Activated T-helper 1 cell treated with anti-CD3 and anti-CD28 coated beads, Interleukin-12 subunit alpha, Interleukin-12 subunit beta, Interleukin-2, Interleukin-4 antibody, amounts not matched to agents 30 ng/mL and 10 ng/mL and 1 ng/mL, durations not matched to agents 14 hours and 24 hours and 36 hours (primary cell): Measurements from ENCODE around the gene SDHA. TPM values are rescaled to one million over a fixed set of nuclear protein-coding genes. Genes with fewer than 3 reads are reported as not detected.
"Not testable (repeated sequence)": the region's sequence is repeated elsewhere in the genome, so short reads cannot be mapped to it uniquely, and the experiment has no call there.

Experiments used
- DNase-seq: peaks from one replicate; pipeline ENCODE4 v3.0.0; 2021; ENCODE audit warnings: low spot score
- H3K27ac Mint-ChIP-seq: one replicate; pipeline ENCODE4 v1.8.0; 2021; ENCODE audit warnings: mild to moderate bottlenecking, mixed read lengths
- H3K27me3 Mint-ChIP-seq: one replicate; pipeline ENCODE4 v1.8.0; 2022; ENCODE audit warnings: mild to moderate bottlenecking, moderate library complexity, mixed read lengths; ENCODE audit not compliant: insufficient read depth
- H3K36me3 Mint-ChIP-seq: one replicate; pipeline ENCODE4 v1.8.0; 2021; ENCODE audit warnings: low read depth, mixed read lengths
- H3K4me1 Mint-ChIP-seq: one replicate; pipeline ENCODE4 v1.8.0; 2021; ENCODE audit warnings: low read depth, mixed read lengths
- H3K4me3 Mint-ChIP-seq: one replicate; pipeline ENCODE4 v1.8.0; 2021; ENCODE audit warnings: mild to moderate bottlenecking, moderate library complexity, mixed read lengths
- H3K9me3 Mint-ChIP-seq: one replicate; pipeline ENCODE4 v1.8.0; 2021; ENCODE audit warnings: mixed read lengths
- intact Hi-C: fragments of 100-400 bp; cut with micrococcal nuclease; formaldehyde crosslinking; loops from one replicate; pipeline ENCODE4 v1.15.1; 2024
- total RNA-seq: library from RNA; stranded (reverse); gene quantifications from 2 replicates; pipeline ENCODE4 v1.2.3, GENCODE V29; 2022

Gene SDHA
- total RNA-seq, 1 donor from 2014 or later = 135 TPM

DNA sequence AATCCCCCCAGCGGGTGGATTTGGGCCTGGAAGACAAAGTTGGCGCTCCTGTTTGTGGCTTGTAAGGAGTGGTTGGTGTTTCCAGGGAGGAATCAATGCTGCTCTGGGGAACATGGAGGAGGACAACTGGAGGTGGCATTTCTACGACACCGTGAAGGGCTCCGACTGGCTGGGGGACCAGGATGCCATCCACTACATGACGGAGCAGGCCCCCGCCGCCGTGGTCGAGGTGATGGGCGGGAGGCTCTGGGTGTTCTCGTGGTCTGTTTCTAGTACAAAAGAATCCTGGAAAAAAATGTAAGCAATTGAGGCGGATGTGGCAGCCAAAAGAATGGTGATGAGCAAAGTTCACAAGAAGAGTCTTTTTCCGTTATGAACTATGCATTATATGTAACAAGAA lies 7.2 kb downstream of the SDHA start:
- intact Hi-C loops = no loop called here
- Mint-ChIP-seq H3K9me3 (no peaks in the 10 kb centered on the region), H3K27ac (peak overlapping the region; percentile 29), H3K4me3 (no peak overlapping the region), H3K36me3 (peaks cover 46% of the 10 kb centered on the region), H3K4me1 (peaks cover 31% of the 10 kb centered on the region), H3K27me3 (no peaks in the 10 kb centered on the region)
- no peak for DNase-seq

DNA sequence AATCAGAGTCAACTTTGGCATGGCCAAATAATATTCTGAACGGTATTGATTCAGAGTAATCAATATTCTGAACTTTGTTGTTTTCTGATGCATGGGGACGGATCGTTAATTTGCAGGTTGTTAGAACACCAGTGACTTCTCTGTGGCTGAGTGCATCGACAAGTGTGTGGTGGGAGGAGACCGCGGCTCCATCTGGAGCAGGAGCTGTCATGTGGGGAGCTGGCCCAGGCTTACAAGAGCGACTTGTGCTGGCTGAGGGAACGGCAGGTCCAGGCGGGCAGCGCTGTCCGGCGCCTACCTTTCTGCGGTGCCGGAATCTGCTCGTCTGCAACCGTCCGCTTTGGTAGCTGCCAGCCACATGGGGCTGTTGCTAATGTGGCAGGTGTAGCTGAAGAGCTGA lies 9.3 kb downstream of the SDHA start:
- H3K4me3 Mint-ChIP-seq, H3K9me3 Mint-ChIP-seq, intact Hi-C loops, H3K27me3 Mint-ChIP-seq, DNase-seq: not testable (repeated sequence)
- H3K36me3 Mint-ChIP-seq = peaks cover 53% of the 10 kb centered on the region
- H3K4me1 Mint-ChIP-seq = peaks cover 17% of the 10 kb centered on the region
- H3K27ac Mint-ChIP-seq = peak overlapping the region; percentile 9

DNA sequence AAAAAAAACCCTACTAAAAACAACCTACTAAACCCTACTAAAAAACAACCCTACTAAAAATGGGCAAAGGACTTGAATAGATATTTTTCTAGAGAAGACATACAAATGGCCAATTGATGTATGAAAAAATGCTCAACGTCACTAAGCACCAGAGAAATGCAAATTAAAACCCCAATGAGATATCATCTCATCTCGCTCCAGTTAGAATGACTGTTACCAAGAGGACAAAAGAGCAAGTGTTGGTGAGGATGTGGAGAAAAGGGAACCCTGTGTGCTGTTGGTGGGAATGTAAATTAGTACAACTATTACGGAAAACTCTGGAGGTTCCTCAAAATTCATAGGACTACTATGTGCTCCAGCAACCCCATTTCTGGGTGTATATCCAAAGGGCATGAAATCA lies 10.8 kb downstream of the SDHA start:
- no peak for DNase-seq
- Mint-ChIP-seq H3K4me3 (no peak overlapping the region), H3K9me3 (no peaks in the 10 kb centered on the region), H3K4me1 (peaks cover 4% of the 10 kb centered on the region), H3K27me3 (no peaks in the 10 kb centered on the region), H3K27ac (no peak overlapping the region), H3K36me3 (peaks cover 57% of the 10 kb centered on the region)
- intact Hi-C loops = no loop called here

GRCh38 chr5:230711-231110 lies 12.6 kb downstream of the SDHA start:
- no peak overlapping the region for H3K27ac Mint-ChIP-seq
- no peaks in the 10 kb centered on the region for H3K27me3 Mint-ChIP-seq
- no peak overlapping the region for H3K4me3 Mint-ChIP-seq
- peaks cover 4% of the 10 kb centered on the region for H3K4me1 Mint-ChIP-seq
- intact Hi-C loops = no loop called here
- peaks cover 53% of the 10 kb centered on the region for H3K36me3 Mint-ChIP-seq
- no peaks in the 10 kb centered on the region for H3K9me3 Mint-ChIP-seq
- DNase-seq = no peak

GRCh38 chr5:231661-232060 lies 13.5 kb downstream of the SDHA start:
- no peak overlapping the region for H3K27ac Mint-ChIP-seq
- intact Hi-C loops = no loop called here
- H3K4me3 Mint-ChIP-seq = no peak overlapping the region
- DNase-seq = no peak
- H3K9me3 Mint-ChIP-seq = no peaks in the 10 kb centered on the region
- no peaks in the 10 kb centered on the region for H3K27me3 Mint-ChIP-seq
- H3K4me1 Mint-ChIP-seq = peaks cover 4% of the 10 kb centered on the region
- peaks cover 52% of the 10 kb centered on the region for H3K36me3 Mint-ChIP-seq

GRCh38 chr5:233426-233825 lies 15.3 kb downstream of the SDHA start:
- peaks cover 48% of the 10 kb centered on the region for H3K36me3 Mint-ChIP-seq
- H3K4me1 Mint-ChIP-seq, H3K27ac Mint-ChIP-seq, intact Hi-C loops, DNase-seq, H3K4me3 Mint-ChIP-seq, H3K27me3 Mint-ChIP-seq, H3K9me3 Mint-ChIP-seq: not testable (repeated sequence)

- Mint-ChIP-seq H3K36me3 (peaks cover 45% of the 10 kb centered on the region), H3K9me3 (no peaks in the 10 kb centered on the region), H3K4me3 (no peak overlapping the region), H3K4me1 (peaks cover 4% of the 10 kb centered on the region), H3K27me3 (no peaks in the 10 kb centered on the region), H3K27ac (no peak overlapping the region)
- intact Hi-C loops = no loop called here
- no peak for DNase-seq
Observed at GRCh38 chr5:234450-234849, 16.3 kb downstream of the SDHA start.

DNA sequence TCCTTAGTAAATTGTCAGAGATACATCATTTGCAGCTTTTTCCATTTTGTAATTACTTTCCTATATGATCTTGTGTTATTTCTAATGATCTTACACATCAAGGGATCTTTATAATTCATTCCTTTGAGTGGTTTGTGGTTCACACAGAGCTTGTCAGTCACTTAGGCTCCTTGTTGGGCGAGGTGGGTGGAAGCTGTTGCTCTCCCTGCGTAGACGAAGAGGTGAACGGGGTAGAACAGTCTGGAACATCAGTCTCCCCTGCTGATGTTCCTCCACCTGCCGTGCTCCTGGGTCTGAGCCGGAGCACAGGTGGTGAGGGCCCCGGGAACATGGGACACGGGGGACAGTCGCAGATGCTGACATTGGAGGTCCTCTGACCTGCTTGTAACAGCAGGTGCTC lies 17.4 kb downstream of the SDHA start:
- H3K4me1 Mint-ChIP-seq, H3K9me3 Mint-ChIP-seq, intact Hi-C loops, DNase-seq, H3K4me3 Mint-ChIP-seq, H3K27me3 Mint-ChIP-seq: not testable (repeated sequence)
- H3K27ac Mint-ChIP-seq = peak overlapping the region; percentile 61
- H3K36me3 Mint-ChIP-seq = peaks cover 52% of the 10 kb centered on the region

GRCh38 chr5:237931-238330 lies 19.8 kb downstream of the SDHA start:
- peaks cover 62% of the 10 kb centered on the region for H3K36me3 Mint-ChIP-seq
- H3K27me3 Mint-ChIP-seq, H3K27ac Mint-ChIP-seq, H3K4me3 Mint-ChIP-seq, DNase-seq, H3K9me3 Mint-ChIP-seq, intact Hi-C loops, H3K4me1 Mint-ChIP-seq: not testable (repeated sequence)

- H3K4me3 Mint-ChIP-seq, DNase-seq, intact Hi-C loops, H3K27ac Mint-ChIP-seq, H3K27me3 Mint-ChIP-seq, H3K9me3 Mint-ChIP-seq: not testable (repeated sequence)
- H3K4me1 Mint-ChIP-seq = peaks cover 14% of the 10 kb centered on the region
- H3K36me3 Mint-ChIP-seq = peaks cover 54% of the 10 kb centered on the region
Observed at GRCh38 chr5:240550-240949, 22.4 kb downstream of the SDHA start.

DNA sequence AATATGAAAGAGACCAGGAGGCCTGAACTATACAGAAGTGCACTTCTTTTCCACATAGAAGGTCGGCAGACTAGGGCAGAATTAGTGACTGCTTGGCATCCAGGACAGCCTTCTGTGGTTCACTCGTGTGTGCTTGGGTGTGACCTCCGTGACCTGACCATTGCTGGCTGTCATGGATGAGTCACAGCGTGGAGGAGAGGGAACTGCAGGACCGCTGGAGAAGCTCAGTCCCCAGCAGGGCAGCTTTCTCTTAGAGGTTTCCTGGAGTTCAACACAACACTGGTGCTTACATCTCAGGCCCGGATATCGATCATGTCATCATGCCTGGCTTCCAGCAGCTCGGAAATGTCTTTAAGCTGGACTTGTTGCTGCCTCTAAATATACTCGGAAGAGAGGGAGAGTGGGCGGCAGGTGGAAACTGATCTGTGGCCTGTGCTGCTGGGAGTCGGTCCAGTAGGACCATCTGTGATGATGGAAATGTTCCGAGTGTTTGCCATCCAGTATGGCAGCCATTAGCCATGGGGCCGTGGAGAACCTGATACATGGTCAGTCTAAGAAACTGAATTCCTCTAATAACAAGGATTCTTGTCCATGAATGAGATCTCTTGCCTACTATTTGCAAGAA lies 23.0 kb downstream of the SDHA start:
- Mint-ChIP-seq H3K4me1 (peaks cover 14% of the 10 kb centered on the region), H3K36me3 (peaks cover 51% of the 10 kb centered on the region)
- H3K4me3 Mint-ChIP-seq, H3K27ac Mint-ChIP-seq, H3K27me3 Mint-ChIP-seq, H3K9me3 Mint-ChIP-seq, DNase-seq, intact Hi-C loops: not testable (repeated sequence)

GRCh38 chr5:243683-244367 lies 25.7 kb downstream of the SDHA start:
- H3K36me3 Mint-ChIP-seq = peaks cover 56% of the 10 kb centered on the region
- H3K9me3 Mint-ChIP-seq, intact Hi-C loops, H3K27me3 Mint-ChIP-seq: not testable (repeated sequence)
- peaks cover 14% of the 10 kb centered on the region for H3K4me1 Mint-ChIP-seq
- peak; percentile 10 for DNase-seq
- peak overlapping the region; percentile 28 for H3K4me3 Mint-ChIP-seq
- peak overlapping the region; percentile 88 for H3K27ac Mint-ChIP-seq

DNA sequence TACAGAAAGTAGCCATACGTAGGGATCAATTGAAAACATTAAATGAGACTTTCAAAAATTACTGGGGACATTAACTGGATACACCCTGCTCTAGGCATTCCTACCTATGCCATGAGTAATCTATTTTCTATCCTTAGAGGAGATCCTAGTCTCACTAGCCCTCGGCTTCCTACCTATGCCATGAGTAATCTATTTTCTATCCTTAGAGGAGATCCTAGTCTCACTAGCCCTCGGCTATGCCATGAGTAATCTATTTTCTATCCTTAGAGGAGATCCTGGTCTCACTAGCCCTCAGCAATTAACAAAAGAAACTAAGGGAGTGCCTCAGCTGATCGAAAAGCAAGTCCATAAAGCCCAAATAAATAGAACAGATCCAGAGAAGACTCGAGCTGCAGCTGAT lies 27.6 kb downstream of the SDHA start:
- H3K36me3 Mint-ChIP-seq = peaks cover 54% of the 10 kb centered on the region
- H3K4me3 Mint-ChIP-seq, DNase-seq, H3K27me3 Mint-ChIP-seq, intact Hi-C loops, H3K27ac Mint-ChIP-seq, H3K9me3 Mint-ChIP-seq: not testable (repeated sequence)
- peaks cover 14% of the 10 kb centered on the region for H3K4me1 Mint-ChIP-seq
